Thoracic aorta (tissue), 2 donors: ENCODE data around the gene SPATA46. TPM values are rescaled to one million over a fixed set of nuclear protein-coding genes. Genes with fewer than 3 reads are reported as not detected.

ENCODE experiments used
- ATAC-seq: fragments of 150-250 bp; one replicate; pipeline ENCODE4 v1.8.0; 2017; ENCODE audit warnings: low read depth; ENCODE audit not compliant: insufficient number of reproducible peaks, low FRiP score
- DNase-seq: peaks from one replicate; pipeline ENCODE4 v3.0.0-alpha.2; 2020; ENCODE audit warnings: low spot score
- H3K27ac ChIP-seq, 2 donors: fragments of 200-600 bp; sonication (generic); 1 replicate in 1 of 2; 2 replicates in 1 of 2; pipeline ENCODE4 v1.5.1; 2016; ENCODE audit warnings: mild to moderate bottlenecking in 2 of 2, moderate library complexity in 2 of 2
- H3K27me3 ChIP-seq: fragments of 200-600 bp; sonication (generic); replicated peaks from 2 replicates; pipeline ENCODE4 v1.6.0; 2016; ENCODE audit warnings: mild to moderate bottlenecking; ENCODE audit not compliant: insufficient read depth
- H3K36me3 ChIP-seq: fragments of 200-600 bp; sonication (generic); one replicate; pipeline ENCODE4 v1.5.1; 2016
- H3K4me1 ChIP-seq, 2 donors: fragments of 200-600 bp; sonication (generic); 1 replicate in 1 of 2; 2 replicates in 1 of 2; pipeline versions ENCODE4 v1.5.1 to v1.6.0; 2016; ENCODE audit warnings: low read depth in 2 of 2, mild to moderate bottlenecking in 1 of 2; ENCODE audit not compliant: control insufficient read depth in 1 of 2
- H3K4me3 ChIP-seq: fragments of 200-600 bp; sonication (generic); 2 replicates; pipeline ENCODE4 v1.5.1; 2016; ENCODE audit warnings: mild to moderate bottlenecking
- H3K9me3 ChIP-seq: fragments of 200-600 bp; sonication (generic); 2 replicates; pipeline ENCODE4 v1.5.1; 2016
- CTCF ChIP-seq: fragments of 200-600 bp; sonication (generic); IDR thresholded peaks from one replicate; pipeline ENCODE4 v1.5.1; 2019; ENCODE audit warnings: antibody characterized with exemption
- total RNA-seq, 2 donors: library from RNA; depleted of rRNA; stranded (reverse); fragments of >200 nt; gene quantifications; one replicate each; pipeline versions ENCODE4 v1.1.0 to v1.2.3, GENCODE V29; 2016

Gene SPATA46
- total RNA-seq, 2 donors from 2014 or later, result not detected

GRCh38 chr1:162406811-162407210 lies 30.2 kb upstream of the SPATA46 start:
- DNase-seq (no peak), ATAC-seq (no peak)
- Histone ChIP-seq H3K4me1 (no peaks in the 10 kb centered on the region), H3K27me3 (no peaks in the 10 kb centered on the region), H3K9me3 (no peaks in the 10 kb centered on the region), H3K4me3 (no peak overlapping the region), H3K27ac (no peak overlapping the region), H3K36me3 (no peaks in the 10 kb centered on the region)
- TF ChIP-seq CTCF, result no peak

DNA sequence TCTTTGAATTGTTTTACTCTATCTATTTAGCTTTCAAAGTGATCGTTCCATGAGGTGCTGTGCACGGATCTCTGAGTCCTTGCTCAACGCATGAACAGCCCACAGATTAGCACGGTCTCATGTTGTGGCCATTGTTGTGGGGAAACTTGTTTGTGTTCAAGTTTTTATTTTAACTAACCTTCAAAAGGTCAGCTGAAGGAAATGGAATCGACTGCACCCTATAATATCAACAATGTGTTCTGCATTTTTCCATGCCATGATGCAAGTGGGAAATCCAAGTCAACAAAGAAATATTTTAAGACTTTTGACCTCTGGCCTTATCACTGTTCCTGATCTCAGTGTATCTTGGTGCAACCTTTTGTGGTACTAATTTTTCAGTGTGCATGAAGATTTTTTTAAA lies 29.1 kb upstream of the SPATA46 start:
- ATAC-seq (no peak), DNase-seq (no peak)

DNA sequence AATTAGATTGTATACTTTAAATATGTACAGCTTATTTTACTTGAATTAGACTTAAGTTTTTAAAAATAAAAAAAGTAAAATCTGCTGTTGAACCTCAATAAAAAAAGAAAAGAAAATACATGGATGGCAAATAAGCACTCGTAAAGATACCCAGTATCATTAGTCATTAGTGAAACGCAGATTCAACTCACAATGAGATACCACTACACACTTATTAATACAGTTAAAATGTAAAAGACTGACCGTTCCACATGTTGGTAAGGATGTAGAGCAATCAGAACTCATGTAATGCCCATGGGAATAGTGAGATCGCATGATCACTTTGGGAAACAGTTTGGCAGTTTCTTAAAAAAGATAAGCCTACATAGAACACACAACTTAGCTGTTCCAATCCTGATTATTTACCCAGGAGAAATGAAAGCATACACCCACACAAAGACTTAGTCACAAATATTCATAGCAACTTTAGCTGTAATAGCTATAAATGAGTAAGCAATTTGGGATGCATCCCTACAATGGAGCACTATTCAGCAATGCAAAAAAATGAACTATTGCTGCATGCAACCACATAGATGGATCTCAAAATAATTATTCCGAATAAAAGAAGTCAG lies 28.0 kb upstream of the SPATA46 start:
- no peak for DNase-seq
- H3K36me3 ChIP-seq, result no peaks in the 10 kb centered on the region
- no peak overlapping the region for H3K4me3 ChIP-seq
- no peak overlapping the region for H3K27ac ChIP-seq
- H3K9me3 ChIP-seq, result no peaks in the 10 kb centered on the region
- H3K27me3 ChIP-seq, result no peaks in the 10 kb centered on the region
- no peak for ATAC-seq
- H3K4me1 ChIP-seq, result no peaks in the 10 kb centered on the region
- no peak for TF ChIP-seq CTCF

More for the DNA sequence above, 29.1 kb upstream of the SPATA46 start:
- H3K27ac ChIP-seq, result no peak overlapping the region
- H3K9me3 ChIP-seq, result no peaks in the 10 kb centered on the region
- no peak for TF ChIP-seq CTCF
- no peak overlapping the region for H3K4me3 ChIP-seq
- H3K4me1 ChIP-seq, result no peaks in the 10 kb centered on the region
- no peaks in the 10 kb centered on the region for H3K36me3 ChIP-seq
- no peaks in the 10 kb centered on the region for H3K27me3 ChIP-seq

- DNase-seq, result no peak
- no peaks in the 10 kb centered on the region for H3K4me1 ChIP-seq
- H3K9me3 ChIP-seq, result no peaks in the 10 kb centered on the region
- no peaks in the 10 kb centered on the region for H3K36me3 ChIP-seq
- TF ChIP-seq CTCF, result no peak
- H3K4me3 ChIP-seq, result no peak overlapping the region
- no peak for ATAC-seq
- H3K27me3 ChIP-seq, result no peaks in the 10 kb centered on the region
- H3K27ac ChIP-seq, result no peak overlapping the region
Observed at GRCh38 chr1:162400790-162401355, 24.2 kb upstream of the SPATA46 start.

- no peaks in the 10 kb centered on the region for H3K4me1 ChIP-seq
- no peak for TF ChIP-seq CTCF
- DNase-seq (no peak), ATAC-seq (no peak)
- H3K27ac ChIP-seq, result no peak overlapping the region
- no peaks in the 10 kb centered on the region for H3K36me3 ChIP-seq
- no peaks in the 10 kb centered on the region for H3K27me3 ChIP-seq
- no peaks in the 10 kb centered on the region for H3K9me3 ChIP-seq
- no peak overlapping the region for H3K4me3 ChIP-seq
Observed at GRCh38 chr1:162398999-162399580, 22.4 kb upstream of the SPATA46 start.
